NCI-H524 treated with DMSO at 0.1 percent for 48 hours (cell line): ENCODE results near the gene ALKBH4.
"Not testable (repeated sequence)": the region's sequence is repeated elsewhere in the genome, so short reads cannot be mapped to it uniquely, and the experiment has no call there.

ENCODE experiments used
- DNase-seq: peaks from one replicate; lab custom pipeline; 2025; lab: John Stamatoyannopoulos, UW

ALKBH4 gene

DNA sequence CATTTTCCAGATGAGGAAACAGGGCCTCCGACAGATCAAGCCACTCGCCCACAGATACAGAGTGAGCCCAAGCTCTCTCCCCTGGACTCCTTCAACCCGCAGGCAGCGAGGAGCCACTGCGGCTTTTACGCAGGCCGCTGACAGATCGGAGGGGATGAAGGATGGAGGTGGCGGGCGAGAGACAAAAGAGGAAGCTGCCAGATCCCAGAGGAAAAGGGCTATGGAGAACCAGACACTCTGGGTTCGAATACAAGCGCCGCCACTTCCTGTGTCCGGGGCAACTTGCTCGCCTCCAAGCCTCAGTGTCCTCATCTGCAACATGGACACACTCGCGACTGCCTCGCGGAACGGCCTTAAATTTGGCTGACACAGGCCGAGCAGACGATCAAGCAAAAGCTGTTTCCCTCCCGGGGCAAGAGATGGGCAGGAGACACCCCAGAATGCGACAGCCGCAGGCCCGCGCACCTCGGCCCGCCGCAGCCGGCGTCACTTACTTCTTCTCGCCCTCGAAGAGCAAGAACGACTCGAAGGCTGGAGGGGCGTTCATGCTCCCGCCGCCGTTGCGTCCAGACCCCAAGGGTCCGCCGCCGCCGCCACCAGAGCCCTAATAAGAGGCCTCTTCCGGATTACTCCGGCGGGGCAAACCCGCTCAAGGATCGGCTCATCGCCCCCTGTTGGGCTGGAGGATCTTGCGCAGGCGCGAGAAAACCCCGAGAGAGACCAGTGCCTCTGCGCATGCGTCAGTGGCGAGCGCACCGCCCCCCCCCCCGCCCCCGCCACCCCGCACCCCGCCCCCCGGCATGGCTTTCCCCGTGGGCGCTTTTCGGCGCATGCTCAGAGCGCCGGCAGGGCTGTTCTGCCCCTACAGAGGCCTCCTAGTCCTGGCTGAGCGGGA, 13.9 kb upstream of the ALKBH4 start, which contains the start of gene POLR2J:
TSS of gene POLR2J (minus strand) at position 609 of the 895 bp plus-strand sequence. CDS start at position 547, 62 bp downstream.
- DNase-seq, result not testable (repeated sequence)

GRCh38 chr7:102474736-102475435, 10.2 kb upstream of the ALKBH4 start:
- DNase-seq, result not testable (repeated sequence)

DNA sequence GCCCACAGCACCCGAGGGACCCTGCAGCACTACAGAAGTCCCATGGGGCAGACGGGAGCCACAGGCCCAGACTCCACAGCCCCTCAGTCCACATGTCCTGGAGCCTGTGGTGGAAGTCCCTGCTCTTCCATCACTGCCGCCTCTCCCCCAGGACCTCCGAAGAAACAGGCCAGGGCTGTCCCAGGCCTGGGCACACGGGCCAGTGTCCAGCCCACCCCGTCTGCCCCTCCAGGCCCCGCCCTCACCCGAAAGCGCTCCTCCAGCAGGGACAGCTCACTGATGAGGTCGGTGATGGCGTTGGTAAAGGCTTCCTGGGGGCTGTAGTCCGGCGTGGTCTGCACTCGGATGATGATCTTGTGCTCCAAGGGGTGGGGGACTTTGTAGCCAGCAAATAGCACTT, 9.5 kb upstream of the ALKBH4 start:
- DNase-seq, result not testable (repeated sequence)

DNA sequence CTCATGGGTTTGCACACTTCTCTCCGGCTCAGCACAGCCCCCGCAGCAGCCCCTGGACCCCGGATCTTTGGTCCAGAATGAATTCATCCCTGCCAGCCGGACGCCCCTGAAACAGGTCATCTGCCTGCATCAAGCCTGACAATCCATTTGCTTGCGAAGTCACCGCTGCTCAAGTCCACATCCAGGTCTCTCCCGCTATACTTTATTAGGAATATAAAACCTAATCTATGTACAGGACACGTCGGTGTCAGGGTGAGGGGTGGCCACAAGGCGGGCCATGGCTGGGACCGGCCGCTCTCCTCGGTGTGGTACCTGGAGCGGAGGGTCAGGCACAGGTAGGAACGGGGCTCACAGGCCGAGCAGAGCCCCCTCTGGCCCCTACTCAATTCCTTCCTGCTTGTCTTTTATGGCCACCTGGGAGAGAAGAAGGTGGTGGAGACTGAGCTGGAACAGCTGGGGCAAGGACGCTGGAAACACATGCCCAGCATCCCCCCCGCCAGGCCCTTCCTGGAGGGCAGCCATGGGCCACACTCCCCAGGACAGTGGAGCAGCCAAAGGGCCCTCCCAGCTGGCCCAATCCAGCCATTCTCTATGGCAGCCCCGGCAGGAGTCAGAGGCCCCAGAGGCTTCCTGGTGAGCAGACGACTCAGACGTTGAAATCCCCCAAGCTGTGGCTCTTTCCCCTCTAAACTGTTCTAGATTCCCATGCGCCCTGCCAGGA, 8.8 kb upstream of the ALKBH4 start:
- DNase-seq, result no peak

DNA sequence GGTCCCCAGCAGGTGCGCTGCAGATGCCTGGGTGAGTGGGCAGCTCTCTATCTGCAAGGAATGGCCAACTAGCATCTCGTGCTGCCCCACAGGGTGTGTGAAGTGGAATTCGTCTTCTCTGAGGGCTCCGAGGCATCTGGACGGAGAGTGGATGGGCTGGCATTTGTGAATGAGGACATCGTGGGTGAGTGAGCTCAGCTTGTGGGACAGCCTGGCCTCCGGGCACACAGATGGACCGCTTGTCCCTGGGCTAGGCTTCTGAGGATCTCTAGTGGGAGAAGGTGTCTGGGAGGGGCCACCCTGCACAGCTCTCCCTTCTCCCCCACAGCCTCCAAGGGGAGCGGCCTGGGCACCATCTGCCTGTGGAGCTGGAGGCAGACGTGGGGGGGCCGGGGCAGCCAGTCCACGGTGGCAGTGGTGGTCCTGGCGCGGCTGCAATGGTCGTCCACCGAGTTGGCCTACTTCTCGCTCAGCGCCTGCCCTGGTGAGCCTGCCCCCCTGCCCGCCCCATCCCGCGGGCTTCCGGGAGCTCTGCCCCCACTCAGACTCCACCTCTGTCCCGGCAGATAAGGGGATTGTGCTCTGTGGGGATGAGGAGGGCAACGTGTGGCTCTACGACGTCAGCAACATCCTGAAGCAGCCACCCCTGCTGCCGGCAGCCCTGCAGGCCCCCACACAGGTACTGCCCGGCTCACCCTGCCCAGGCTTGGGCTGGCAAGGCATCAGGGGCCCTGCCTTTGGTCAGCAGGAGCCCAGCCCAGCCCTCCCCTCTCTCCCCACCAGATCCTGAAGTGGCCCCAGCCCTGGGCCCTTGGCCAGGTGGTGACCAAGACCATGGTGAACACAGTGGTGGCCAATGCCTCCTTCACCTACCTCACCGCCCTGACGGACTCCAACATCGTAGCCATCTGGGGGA, 7.7 kb upstream of the ALKBH4 start:
- DNase-seq, result no peak

DNA sequence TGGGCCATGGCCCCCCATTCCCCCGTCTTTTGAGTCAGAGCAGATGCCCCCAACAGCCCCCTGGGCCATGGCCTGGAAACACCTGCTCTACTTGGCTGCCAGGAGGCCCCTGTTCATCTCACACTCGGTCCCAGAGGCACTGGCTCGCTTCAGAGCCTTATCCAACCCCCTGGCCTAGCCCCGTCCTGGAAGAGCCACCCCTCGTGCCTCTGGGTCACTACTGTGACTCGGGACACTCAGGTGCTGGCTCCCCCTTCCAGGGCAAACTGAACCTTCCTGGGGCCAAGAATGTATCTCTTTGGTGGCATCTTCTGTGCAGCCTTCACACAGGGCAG, 7.1 kb upstream of the ALKBH4 start:
- no peak for DNase-seq

DNA sequence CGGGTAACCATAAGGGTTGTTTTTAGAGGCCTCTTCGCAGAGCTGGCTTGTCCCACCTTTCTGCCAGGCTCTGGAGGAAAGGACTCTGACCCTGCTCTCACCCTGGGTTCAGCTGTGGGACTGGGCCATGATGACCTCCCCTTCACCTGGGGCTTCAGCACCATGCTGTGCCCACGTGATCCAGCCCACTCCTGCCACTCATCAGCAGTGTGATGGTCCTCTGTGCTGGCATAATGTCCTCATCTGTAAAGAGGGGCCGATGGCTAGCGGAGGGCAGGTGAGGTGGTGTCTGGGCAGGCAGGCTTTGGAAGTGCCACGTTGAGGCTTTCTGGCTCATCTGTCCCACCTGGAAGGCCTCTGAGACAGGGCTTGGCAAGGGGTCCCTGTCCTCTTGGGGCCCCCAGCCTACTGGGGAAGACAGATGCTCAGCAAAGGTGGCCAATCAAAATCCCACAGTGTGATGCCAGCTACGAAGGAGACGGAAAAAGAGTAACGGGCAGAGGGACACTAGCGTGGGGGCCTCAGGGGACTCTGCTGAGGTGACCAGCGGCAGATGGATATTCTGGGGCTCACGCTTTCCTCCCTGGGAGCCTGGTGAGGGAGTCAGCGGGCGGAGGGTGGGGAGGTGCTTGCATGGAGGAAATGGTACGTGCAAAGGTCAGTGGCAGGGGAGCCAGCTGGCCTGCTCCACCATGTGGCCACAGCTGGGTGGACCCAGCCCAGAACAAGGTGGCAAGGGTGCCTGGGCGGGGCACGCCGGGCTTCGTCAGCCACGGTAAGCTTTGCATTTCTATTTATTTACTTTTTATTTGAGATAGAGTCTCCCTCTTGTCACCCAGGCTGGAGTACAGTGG, 5.5 kb upstream of the ALKBH4 start:
- DNase-seq, result no peak

- DNase-seq, result no peak
Measured at GRCh38 chr7:102469351-102469971, 4.8 kb upstream of the ALKBH4 start.

GRCh38 chr7:102468478-102469350, 4.1 kb upstream of the ALKBH4 start:
- DNase-seq, result no peak

GRCh38 chr7:102467581-102468477, 3.2 kb upstream of the ALKBH4 start:
- no peak for DNase-seq

DNA sequence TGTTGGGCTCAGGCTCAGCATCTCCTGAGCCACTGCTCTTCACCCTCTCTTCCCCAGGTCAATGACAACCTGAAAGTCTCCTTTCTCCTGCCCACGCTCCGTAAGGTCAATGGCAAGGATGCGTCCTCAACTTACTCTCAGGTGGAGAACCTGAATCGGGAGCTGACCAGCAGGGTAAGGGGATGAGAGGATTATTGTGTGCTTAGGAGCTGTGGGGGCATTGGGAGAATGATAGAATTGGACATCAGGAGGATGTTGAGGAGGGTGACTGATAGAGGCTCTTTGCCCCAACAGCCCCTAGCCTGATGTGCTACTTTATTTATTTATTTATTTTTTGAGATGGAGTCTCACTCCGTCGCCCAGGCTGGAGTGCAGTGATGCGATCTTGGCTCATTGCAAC, 1.4 kb upstream of the ALKBH4 start:
- no peak for DNase-seq

GRCh38 chr7:102463841-102464576, 654 bp downstream of the ALKBH4 start:
- DNase-seq, result no peak

DNA sequence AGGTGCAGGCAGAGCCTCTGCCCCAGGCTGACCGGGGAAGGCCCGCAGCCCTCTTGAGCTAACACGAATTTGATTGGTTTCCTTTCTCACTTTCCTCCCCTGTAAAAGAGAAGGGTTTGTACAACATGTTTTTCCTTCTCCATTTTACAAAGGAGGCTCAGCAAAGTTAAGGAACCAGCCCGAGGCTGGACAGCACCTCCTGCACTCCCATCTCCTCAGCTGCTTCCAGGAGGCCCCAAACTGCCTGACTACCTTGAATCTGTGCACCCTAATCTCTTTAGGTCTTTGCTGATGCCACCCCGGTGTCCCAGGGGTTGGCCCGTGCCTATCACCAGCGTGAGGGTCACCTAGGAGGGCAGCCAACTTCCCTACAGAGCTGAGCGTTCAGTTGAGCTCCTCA, 4.2 kb downstream of the ALKBH4 start:
- DNase-seq, result no peak

DNA sequence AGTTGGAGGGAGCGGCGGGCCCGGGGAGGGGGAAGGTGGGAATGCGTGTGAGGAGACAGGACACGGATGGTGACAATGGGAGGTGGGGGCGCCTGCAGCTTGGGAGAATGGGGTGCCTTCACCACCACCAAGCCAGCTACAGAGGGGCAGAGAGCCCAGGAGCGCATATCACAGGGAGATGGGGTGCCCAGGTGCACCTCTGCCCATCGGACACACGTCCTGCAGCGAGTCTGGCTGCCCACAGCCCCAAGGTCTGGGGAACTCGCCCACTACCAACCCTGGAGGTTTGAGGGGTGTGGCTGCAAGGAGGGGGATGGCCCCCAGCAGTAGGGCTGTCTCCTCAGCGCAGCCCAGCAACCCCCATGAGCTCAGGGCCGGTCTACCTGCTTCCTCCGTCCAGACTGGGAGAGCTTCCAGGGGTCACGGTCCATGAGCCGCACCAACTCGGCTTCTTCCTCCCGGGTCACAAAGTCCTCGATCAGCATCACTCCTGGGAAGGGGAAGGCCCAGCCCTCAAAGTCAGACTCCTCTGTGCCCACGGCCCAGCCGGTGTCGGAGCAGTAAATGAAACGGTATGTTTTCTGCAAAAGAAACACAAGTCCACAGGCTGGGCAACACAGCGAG, 5.3 kb downstream of the ALKBH4 start:
- DNase-seq, result no peak

DNA sequence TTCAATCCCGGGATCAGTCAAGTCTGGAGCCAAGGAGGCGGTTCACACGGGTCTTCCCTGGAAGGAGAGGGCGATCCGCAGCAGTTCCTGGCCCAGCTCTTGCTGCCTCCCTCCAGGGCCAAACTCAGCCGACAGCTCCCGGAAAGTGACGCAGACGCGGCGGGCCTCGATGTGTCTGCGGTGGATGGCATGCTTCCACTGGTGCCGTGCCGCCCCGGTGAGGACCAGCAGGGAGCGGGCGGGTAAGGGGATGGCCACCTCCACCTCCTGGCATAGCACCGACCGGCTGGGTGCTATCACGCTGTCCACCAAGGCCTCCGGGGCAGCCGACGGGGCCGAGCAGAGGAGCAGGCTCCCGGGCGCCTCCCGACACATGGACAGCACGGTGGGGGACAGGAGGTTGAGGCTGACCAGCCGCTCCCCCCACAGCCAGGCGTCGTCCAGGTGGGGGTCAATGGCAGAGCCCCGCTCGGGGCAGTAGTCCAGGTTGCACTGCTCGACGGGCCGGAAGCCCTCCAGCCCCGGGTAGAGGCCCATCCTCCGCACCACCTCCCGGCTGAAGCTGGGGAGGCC, 7.2 kb downstream of the ALKBH4 start:
- no peak for DNase-seq

GRCh38 chr7:102456327-102456726, 8.3 kb downstream of the ALKBH4 start:
- no peak for DNase-seq

GRCh38 chr7:102455596-102455995, 9.1 kb downstream of the ALKBH4 start:
- DNase-seq, result no peak
